ENCODE data around the gene DCK. TPM values are rescaled to one million over a fixed set of nuclear protein-coding genes. Genes with fewer than 3 reads are reported as not detected.

The DCK gene
- total RNA-seq, 1 experiment from 2014 or later: 12.9 TPM

- TF ChIP-seq, protein P1, sequence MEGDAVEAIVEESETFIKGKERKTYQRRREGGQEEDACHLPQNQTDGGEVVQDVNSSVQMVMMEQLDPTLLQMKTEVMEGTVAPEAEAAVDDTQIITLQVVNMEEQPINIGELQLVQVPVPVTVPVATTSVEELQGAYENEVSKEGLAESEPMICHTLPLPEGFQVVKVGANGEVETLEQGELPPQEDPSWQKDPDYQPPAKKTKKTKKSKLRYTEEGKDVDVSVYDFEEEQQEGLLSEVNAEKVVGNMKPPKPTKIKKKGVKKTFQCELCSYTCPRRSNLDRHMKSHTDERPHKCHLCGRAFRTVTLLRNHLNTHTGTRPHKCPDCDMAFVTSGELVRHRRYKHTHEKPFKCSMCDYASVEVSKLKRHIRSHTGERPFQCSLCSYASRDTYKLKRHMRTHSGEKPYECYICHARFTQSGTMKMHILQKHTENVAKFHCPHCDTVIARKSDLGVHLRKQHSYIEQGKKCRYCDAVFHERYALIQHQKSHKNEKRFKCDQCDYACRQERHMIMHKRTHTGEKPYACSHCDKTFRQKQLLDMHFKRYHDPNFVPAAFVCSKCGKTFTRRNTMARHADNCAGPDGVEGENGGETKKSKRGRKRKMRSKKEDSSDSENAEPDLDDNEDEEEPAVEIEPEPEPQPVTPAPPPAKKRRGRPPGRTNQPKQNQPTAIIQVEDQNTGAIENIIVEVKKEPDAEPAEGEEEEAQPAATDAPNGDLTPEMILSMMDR (IDR thresholded peaks at IDR 0.05; ENCODE audit: unreplicated experiment): no peak
- Mint-ChIP-seq H3K4me3 (ENCODE audit: low read depth, unreplicated experiment) (no peak overlapping the region), H3K4me1 (ENCODE audit: low read depth, unreplicated experiment) (peaks cover 11% of the 10 kb centered on the region), H3K27me3 (ENCODE audit: unreplicated experiment) (no peaks in the 10 kb centered on the region), H3K27ac (ENCODE audit: unreplicated experiment) (no peak overlapping the region), H3K9me3 (ENCODE audit: low read depth, unreplicated experiment) (no peaks in the 10 kb centered on the region), H3K36me3 (ENCODE audit: insufficient read depth, unreplicated experiment) (no peaks in the 10 kb centered on the region)
- intact Hi-C loops (cut with micrococcal nuclease; ENCODE audit: unreplicated experiment): no loop called here
- DNase-seq: no peak
- BruUV-seq (replicated peaks): no TSS peak
- CTCF ChIA-PET: interaction anchor here (0.6 kb wide), 1 partner anchor 1505 kb away, joined by 3 read pairs; no protein-coding TSS in a partner anchor
Observed at GRCh38 chr4:71062436-71062835, 69.0 kb downstream of the DCK start.

DNA sequence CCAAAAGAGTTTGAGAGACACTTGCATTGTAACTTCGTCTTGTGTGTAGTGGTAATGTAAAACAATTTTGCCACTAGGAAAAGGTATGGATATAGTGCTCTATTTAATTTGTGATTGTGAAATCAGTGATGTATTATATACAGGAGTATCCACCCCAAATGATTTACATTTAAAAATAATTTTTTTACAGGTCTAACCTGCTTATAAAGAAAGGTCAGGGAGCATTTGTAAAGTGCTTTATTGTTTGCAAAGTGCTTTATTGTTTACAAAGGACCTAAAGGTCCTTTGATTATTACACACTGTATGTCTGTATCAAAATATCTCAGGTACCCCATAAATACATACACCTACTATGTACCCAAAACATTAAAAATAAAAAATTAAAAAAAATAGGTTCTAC, 70.3 kb downstream of the DCK start:
- CTCF ChIA-PET: no interaction called here

DNA sequence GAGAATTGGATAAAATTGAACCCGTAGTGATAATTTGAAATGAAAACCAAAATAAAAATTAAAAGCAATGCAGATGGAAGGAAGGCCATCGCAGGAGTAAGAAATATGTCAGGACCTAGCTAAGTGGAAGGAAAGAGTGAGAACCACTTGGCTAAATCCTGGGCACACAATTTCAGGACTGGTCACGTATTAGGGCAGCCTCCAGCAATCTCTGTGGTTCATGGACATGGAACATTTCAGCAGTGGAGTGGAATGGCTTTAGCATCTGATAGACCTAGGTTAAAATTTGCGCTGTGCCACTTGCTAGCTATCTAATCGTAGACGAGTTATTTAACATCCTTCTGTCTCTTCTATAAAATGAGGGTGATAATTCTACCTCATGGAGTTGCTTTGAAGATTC, 71.1 kb downstream of the DCK start:
- no peak for DNase-seq
- CTCF ChIA-PET: no interaction called here
- Mint-ChIP-seq H3K4me3 (ENCODE audit: low read depth, unreplicated experiment) (no peak overlapping the region), H3K4me1 (ENCODE audit: low read depth, unreplicated experiment) (peaks cover 14% of the 10 kb centered on the region), H3K27me3 (ENCODE audit: unreplicated experiment) (no peaks in the 10 kb centered on the region), H3K27ac (ENCODE audit: unreplicated experiment) (no peak overlapping the region), H3K9me3 (ENCODE audit: low read depth, unreplicated experiment) (no peaks in the 10 kb centered on the region), H3K36me3 (ENCODE audit: insufficient read depth, unreplicated experiment) (no peaks in the 10 kb centered on the region)
- no TSS peak for BruUV-seq (replicated peaks)
- TF ChIP-seq, protein P1 (IDR thresholded peaks at IDR 0.05; ENCODE audit: unreplicated experiment): no peak
- intact Hi-C loops (cut with micrococcal nuclease; ENCODE audit: unreplicated experiment): no loop called here

More for the DNA sequence above, 70.3 kb downstream of the DCK start:
- Mint-ChIP-seq H3K36me3 (ENCODE audit: insufficient read depth, unreplicated experiment) (no peaks in the 10 kb centered on the region), H3K9me3 (ENCODE audit: low read depth, unreplicated experiment) (no peaks in the 10 kb centered on the region), H3K4me3 (ENCODE audit: low read depth, unreplicated experiment) (no peak overlapping the region), H3K4me1 (ENCODE audit: low read depth, unreplicated experiment) (peaks cover 14% of the 10 kb centered on the region), H3K27me3 (ENCODE audit: unreplicated experiment) (no peaks in the 10 kb centered on the region), H3K27ac (ENCODE audit: unreplicated experiment) (no peak overlapping the region)
- no peak for DNase-seq
- no TSS peak for BruUV-seq (replicated peaks)
- TF ChIP-seq, protein P1 (IDR thresholded peaks at IDR 0.05; ENCODE audit: unreplicated experiment): no peak
- intact Hi-C loops (cut with micrococcal nuclease; ENCODE audit: unreplicated experiment): no loop called here

GRCh38 chr4:71065991-71066510, 72.6 kb downstream of the DCK start:
- TF ChIP-seq, protein P1 (IDR thresholded peaks at IDR 0.05; ENCODE audit: unreplicated experiment): no peak
- Mint-ChIP-seq H3K27ac (ENCODE audit: unreplicated experiment) (no peak overlapping the region), H3K4me1 (ENCODE audit: low read depth, unreplicated experiment) (peaks cover 14% of the 10 kb centered on the region), H3K9me3 (ENCODE audit: low read depth, unreplicated experiment) (no peaks in the 10 kb centered on the region), H3K27me3 (ENCODE audit: unreplicated experiment) (no peaks in the 10 kb centered on the region), H3K36me3 (ENCODE audit: insufficient read depth, unreplicated experiment) (no peaks in the 10 kb centered on the region), H3K4me3 (ENCODE audit: low read depth, unreplicated experiment) (no peak overlapping the region)
- no peak for DNase-seq
- intact Hi-C loops (cut with micrococcal nuclease; ENCODE audit: unreplicated experiment): no loop called here
- CTCF ChIA-PET: no interaction called here
- no TSS peak for BruUV-seq (replicated peaks)
